Mesendoderm (in vitro differentiated cells): Measurements from ENCODE around the gene SLC39A10. TPM values are rescaled to one million over a fixed set of nuclear protein-coding genes. Genes with fewer than 3 reads are reported as not detected.

Source experiments
- DNase-seq: peaks from one replicate; pipeline ENCODE4 v3.0.0; 2013
- H2AK5ac ChIP-seq: 2 replicates; pipeline ENCODE4 v1.6.1; 2013; ENCODE audit warnings: low read length, inconsistent platforms
- H2BK120ac ChIP-seq: 2 replicates; pipeline ENCODE4 v1.6.1; 2013; ENCODE audit warnings: low read depth, mild to moderate bottlenecking, low read length, moderate library complexity, mixed read lengths
- H2BK15ac ChIP-seq: replicated peaks from 2 replicates; pipeline ENCODE4 v1.6.1; 2013; ENCODE audit warnings: low read depth, mild to moderate bottlenecking, moderate library complexity
- H2BK5ac ChIP-seq: 2 replicates; pipeline ENCODE4 v1.6.1; 2013; ENCODE audit warnings: low read length, inconsistent platforms
- H3K18ac ChIP-seq: 2 replicates; pipeline ENCODE4 v1.6.1; 2013; ENCODE audit warnings: mild to moderate bottlenecking, low read length, mixed read lengths
- H3K23ac ChIP-seq: one replicate; pipeline ENCODE4 v1.6.1; 2013; ENCODE audit warnings: low read length
- H3K27ac ChIP-seq: 2 replicates; pipeline ENCODE4 v1.5.1; 2013; ENCODE audit warnings: low read depth, mild to moderate bottlenecking, inconsistent platforms, low read length, moderate library complexity
- H3K27me3 ChIP-seq: 2 replicates; pipeline ENCODE4 v1.6.1; 2013; ENCODE audit warnings: low read length, control low read depth, mild to moderate bottlenecking, inconsistent platforms; ENCODE audit not compliant: insufficient read depth, poor library complexity
- H3K36me3 ChIP-seq: 2 replicates; pipeline ENCODE4 v1.6.1; 2013; ENCODE audit warnings: low read length, inconsistent platforms; ENCODE audit not compliant: control insufficient read depth, insufficient read depth
- H3K4ac ChIP-seq: one replicate; pipeline ENCODE4 v1.6.1; 2013; ENCODE audit warnings: low read depth, mild to moderate bottlenecking, low read length, moderate library complexity
- H3K4me1 ChIP-seq: 2 replicates; pipeline ENCODE4 v1.6.1; 2013; ENCODE audit warnings: low read depth, low read length, inconsistent platforms; ENCODE audit not compliant: control insufficient read depth
- H3K4me2 ChIP-seq: 2 replicates; pipeline ENCODE4 v1.6.1; 2013; ENCODE audit warnings: low read length
- H3K4me3 ChIP-seq: 2 replicates; pipeline ENCODE4 v1.5.1; 2013; ENCODE audit warnings: mild to moderate bottlenecking, low read length
- H3K56ac ChIP-seq: one replicate; pipeline ENCODE4 v1.6.1; 2013; ENCODE audit warnings: low read length
- H3K79me1 ChIP-seq: 2 replicates; pipeline ENCODE4 v1.6.1; 2013; ENCODE audit warnings: low read length, inconsistent platforms
- H3K79me2 ChIP-seq: 2 replicates; pipeline ENCODE4 v1.6.1; 2013; ENCODE audit warnings: mild to moderate bottlenecking, low read length; ENCODE audit not compliant: control insufficient read depth, insufficient read depth
- H3K9ac ChIP-seq: 2 replicates; pipeline ENCODE4 v1.6.1; 2013; ENCODE audit warnings: low read length, inconsistent platforms
- H4K5ac ChIP-seq: one replicate; pipeline ENCODE4 v1.6.1; 2013; ENCODE audit warnings: low read length
- H4K8ac ChIP-seq: one replicate; pipeline ENCODE4 v1.6.1; 2013; ENCODE audit warnings: low read depth, mild to moderate bottlenecking, control low read depth, low read length, moderate library complexity
- WGBS: extraction: QIAGEN DNeasy Blood & Tissue Kit; methylation state at CpG from one replicate; pipeline ENCODE4 v1.1.7; 2013; ENCODE audit warnings: low lambda C conversion rate, missing lambda C conversion rate; ENCODE audit not compliant: insufficient coverage; ENCODE audit errors: extremely low coverage; 5-methylcytosine and 5-hydroxymethylcytosine counted together
- polyA plus RNA-seq, 2 experiments: library from polyadenylated mRNA; stranded (reverse); fragments of 200-250 nt; gene quantifications; one replicate each; pipeline ENCODE4 v1.2.3, GENCODE V29; 2013

The SLC39A10 gene, protein sequence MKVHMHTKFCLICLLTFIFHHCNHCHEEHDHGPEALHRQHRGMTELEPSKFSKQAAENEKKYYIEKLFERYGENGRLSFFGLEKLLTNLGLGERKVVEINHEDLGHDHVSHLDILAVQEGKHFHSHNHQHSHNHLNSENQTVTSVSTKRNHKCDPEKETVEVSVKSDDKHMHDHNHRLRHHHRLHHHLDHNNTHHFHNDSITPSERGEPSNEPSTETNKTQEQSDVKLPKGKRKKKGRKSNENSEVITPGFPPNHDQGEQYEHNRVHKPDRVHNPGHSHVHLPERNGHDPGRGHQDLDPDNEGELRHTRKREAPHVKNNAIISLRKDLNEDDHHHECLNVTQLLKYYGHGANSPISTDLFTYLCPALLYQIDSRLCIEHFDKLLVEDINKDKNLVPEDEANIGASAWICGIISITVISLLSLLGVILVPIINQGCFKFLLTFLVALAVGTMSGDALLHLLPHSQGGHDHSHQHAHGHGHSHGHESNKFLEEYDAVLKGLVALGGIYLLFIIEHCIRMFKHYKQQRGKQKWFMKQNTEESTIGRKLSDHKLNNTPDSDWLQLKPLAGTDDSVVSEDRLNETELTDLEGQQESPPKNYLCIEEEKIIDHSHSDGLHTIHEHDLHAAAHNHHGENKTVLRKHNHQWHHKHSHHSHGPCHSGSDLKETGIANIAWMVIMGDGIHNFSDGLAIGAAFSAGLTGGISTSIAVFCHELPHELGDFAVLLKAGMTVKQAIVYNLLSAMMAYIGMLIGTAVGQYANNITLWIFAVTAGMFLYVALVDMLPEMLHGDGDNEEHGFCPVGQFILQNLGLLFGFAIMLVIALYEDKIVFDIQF
- polyA plus RNA-seq (2013, experiment 1 of 2) = 39.6 TPM
- polyA plus RNA-seq (2013, experiment 2 of 2) = 38.8 TPM

GRCh38 chr2:195656859-195657633 lies at the start of gene SLC39A10:
SLC39A10 (plus strand) TSS chr2:195657226; CDS start chr2:195680043, 22,817 bp downstream.
- Histone ChIP-seq H3K23ac (peak within 1 kb of the TSS; percentile 70), H4K5ac (peak within 1 kb of the TSS; percentile 0), H3K36me3 (no peaks in the 10 kb centered on the region), H3K79me2 (peaks cover 18% of the 10 kb centered on the region), H3K9ac (peak within 1 kb of the TSS; percentile 90), H3K4me2 (peak within 1 kb of the TSS; percentile 67), H3K56ac (peak within 1 kb of the TSS; percentile 95), H2BK15ac (no peak within 1 kb of the TSS), H2BK5ac (peak within 1 kb of the TSS; percentile 37), H3K4me1 (peaks cover 2% of the 10 kb centered on the region), H2BK120ac (peak within 1 kb of the TSS; percentile 31), H3K4ac (peak within 1 kb of the TSS; percentile 90), H3K18ac (peak within 1 kb of the TSS; percentile 89), H3K79me1 (no peaks in the 10 kb centered on the region), H3K27me3 (no peaks in the 10 kb centered on the region), H4K8ac (peak within 1 kb of the TSS; percentile 58), H3K27ac (peak within 1 kb of the TSS; percentile 69), H2AK5ac (no peak within 1 kb of the TSS), H3K4me3 (peak within 1 kb of the TSS; percentile 71)
- peak; percentile 97 for DNase-seq
- no CpG with 5 or more reads among the region's 85 CpGs for WGBS

DNA sequence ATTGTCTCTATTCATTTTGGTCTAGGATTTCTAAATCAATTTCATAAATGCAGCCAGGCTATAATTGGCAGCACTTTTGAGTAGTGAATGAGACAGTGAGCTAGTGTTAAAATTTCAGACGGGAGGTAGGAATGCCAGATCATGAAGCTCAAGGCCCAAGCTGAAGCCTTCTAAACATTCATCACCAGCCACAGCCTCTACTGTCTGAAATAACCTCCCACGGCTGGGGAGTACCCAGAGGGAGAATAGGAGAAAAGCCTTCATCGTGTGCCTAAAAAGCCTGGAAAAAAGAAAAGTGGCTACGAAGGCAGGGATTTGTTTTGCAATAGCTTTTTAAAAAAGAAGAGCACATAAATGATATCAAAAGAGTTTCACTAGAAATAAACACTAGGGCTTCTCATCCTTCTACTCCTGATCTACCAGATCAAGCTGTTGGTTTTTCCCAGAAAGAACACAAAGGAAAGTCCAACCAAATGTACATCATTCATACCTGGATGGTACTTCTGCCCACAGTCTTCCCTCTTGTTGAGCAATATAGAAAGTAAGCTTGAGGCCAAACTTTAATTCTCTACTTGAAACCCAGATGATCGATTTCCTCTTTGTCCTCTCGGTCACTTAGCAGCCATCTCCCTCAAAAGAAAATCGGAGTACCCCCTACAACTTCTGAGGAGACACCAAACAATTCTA lies 48.1 kb upstream of the SLC39A10 start:
- no peak for DNase-seq
- H3K27me3 ChIP-seq = no peaks in the 10 kb centered on the region
- no CpG with 5 or more reads among the region's 7 CpGs for WGBS
- H3K36me3 ChIP-seq = no peaks in the 10 kb centered on the region
- no peak overlapping the region for H3K23ac ChIP-seq
- H2AK5ac ChIP-seq = no peak overlapping the region
- no peak overlapping the region for H3K4ac ChIP-seq
- peak overlapping the region; percentile 57 for H2BK15ac ChIP-seq
- H3K4me1 ChIP-seq = no peaks in the 10 kb centered on the region
- no peak overlapping the region for H3K56ac ChIP-seq
- H3K18ac ChIP-seq = no peak overlapping the region
- no peak overlapping the region for H3K9ac ChIP-seq
- H3K4me2 ChIP-seq = no peak overlapping the region
- H4K5ac ChIP-seq = no peak overlapping the region
- peak overlapping the region; percentile 76 for H4K8ac ChIP-seq
- H3K79me1 ChIP-seq = no peaks in the 10 kb centered on the region
- H2BK5ac ChIP-seq = no peak overlapping the region
- no peak overlapping the region for H3K4me3 ChIP-seq
- H3K79me2 ChIP-seq = no peaks in the 10 kb centered on the region
- no peak overlapping the region for H2BK120ac ChIP-seq
- no peak overlapping the region for H3K27ac ChIP-seq

- no peaks in the 10 kb centered on the region for H3K79me1 ChIP-seq
- DNase-seq = no peak
These were observed 46.3 kb upstream of the SLC39A10 start for GRCh38 chr2:195610717-195611116.

GRCh38 chr2:195612611-195613495 lies 44.2 kb upstream of the SLC39A10 start:
- Histone ChIP-seq H3K79me1 (no peaks in the 10 kb centered on the region), H4K5ac (no peak overlapping the region), H3K56ac (peak overlapping the region; percentile 65), H3K27ac (peak overlapping the region; percentile 68), H3K23ac (no peak overlapping the region), H2BK120ac (no peak overlapping the region), H3K4me2 (no peak overlapping the region), H4K8ac (no peak overlapping the region), H3K4me3 (no peak overlapping the region), H3K36me3 (no peaks in the 10 kb centered on the region), H2BK5ac (no peak overlapping the region), H3K9ac (no peak overlapping the region), H2BK15ac (no peak overlapping the region), H3K79me2 (no peaks in the 10 kb centered on the region), H3K18ac (peak overlapping the region; percentile 94), H3K4me1 (peaks cover 4% of the 10 kb centered on the region), H2AK5ac (no peak overlapping the region), H3K27me3 (no peaks in the 10 kb centered on the region), H3K4ac (no peak overlapping the region)
- DNase-seq = peak; percentile 98
- WGBS = no CpG with 5 or more reads among the region's 3 CpGs

More at GRCh38 chr2:195610717-195611116, 46.3 kb upstream of the SLC39A10 start:
- Histone ChIP-seq H3K56ac (no peak overlapping the region), H3K4ac (no peak overlapping the region), H3K18ac (no peak overlapping the region), H3K4me1 (peaks cover 4% of the 10 kb centered on the region), H3K36me3 (no peaks in the 10 kb centered on the region), H3K4me2 (no peak overlapping the region), H3K4me3 (no peak overlapping the region), H2BK15ac (no peak overlapping the region), H3K9ac (no peak overlapping the region), H2AK5ac (no peak overlapping the region), H3K79me2 (no peaks in the 10 kb centered on the region), H3K27ac (no peak overlapping the region), H4K8ac (no peak overlapping the region), H2BK5ac (no peak overlapping the region), H3K27me3 (no peaks in the 10 kb centered on the region), H3K23ac (no peak overlapping the region), H2BK120ac (no peak overlapping the region), H4K5ac (no peak overlapping the region)
